ENCODE results near the gene HECW1.

DNA sequence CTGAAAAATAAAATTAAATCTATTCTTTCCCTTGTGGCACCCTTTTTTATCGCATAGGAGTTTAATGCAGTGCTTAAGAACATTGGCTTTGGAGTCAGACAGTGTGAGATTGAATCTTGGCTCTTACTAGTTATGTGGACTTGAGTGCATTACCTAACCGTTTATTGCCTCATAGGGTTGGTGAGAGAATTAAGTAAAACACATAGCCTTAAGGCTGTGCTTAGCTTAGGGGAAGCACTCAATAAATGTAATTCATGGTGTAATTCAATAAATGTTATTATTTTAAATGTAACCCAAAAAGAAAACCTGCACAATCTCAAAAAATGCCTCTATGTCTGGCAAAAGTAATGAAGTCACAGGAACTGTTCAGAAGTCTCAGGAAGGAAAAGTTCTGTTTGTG lies 473.1 kb downstream of the HECW1 start:
- TF ChIP-seq POLR2A (IDR thresholded peaks at IDR 0.05; ENCODE audit: low read depth, low read length) (0 out of 2 replicates have a peak, but pooled peaks have one; percentile 31), POU2F2 (IDR thresholded peaks at IDR 0.05; ENCODE audit: low read depth, low read length) (no peak), POLR2AphosphoS5 (IDR thresholded peaks at IDR 0.05; ENCODE audit: low read depth, low read length) (no peak), TAF1 (IDR thresholded peaks at IDR 0.05; ENCODE audit: low read depth, low read length) (no peak)

Data from GM12891 (cell line).